RWPE1 (cell line): ENCODE measurements around the gene HSD3B7.
"Not testable (repeated sequence)": the region's sequence is repeated elsewhere in the genome, so short reads cannot be mapped to it uniquely, and the experiment has no call there.

ENCODE experiments used
- CTCF ChIA-PET: fragments of 350-600 bp; sonication (Branson Sonifier 250); formaldehyde crosslinking; extraction: SDS; loops from one replicate; lab custom pipeline; 2021; lab: Yijun Ruan, JAX
- POLR2A ChIA-PET: fragments of 400-600 bp; formaldehyde crosslinking; extraction: SDS; loops from one replicate; lab custom pipeline; 2020; ENCODE audit warnings: antibody characterized with exemption; ENCODE audit not compliant: low non-redundant PET; lab: Yijun Ruan, JAX
- DNase-seq: peaks from one replicate; pipeline ENCODE4 v3.0.0; 2012; ENCODE audit warnings: low spot score
- H3K27ac ChIP-seq: fragments of 450-650 bp; 2 replicates; pipeline ENCODE4 v1.5.1; 2017
- CTCF ChIP-seq: fragments of 450-650 bp; conservative IDR thresholded peaks from 2 replicates; pipeline ENCODE4 v1.5.1; 2017; ENCODE audit warnings: low read depth, mild to moderate bottlenecking

Gene HSD3B7

GRCh38 chr16:31010585-31011325 lies 25.7 kb downstream of the HSD3B7 start, which contains the start of gene STX1B:
Gene STX1B (minus strand): TSS chr16:31010638. CDS start chr16:31010396, 242 bp downstream.
- no peak within 1 kb of the TSS for H3K27ac ChIP-seq
- ChIA-PET CTCF (no interaction called here), POLR2A (no interaction called here)
- DNase-seq = no peak
- no peak for TF ChIP-seq CTCF

- POLR2A ChIA-PET, H3K27ac ChIP-seq, DNase-seq: not testable (repeated sequence)
- CTCF ChIA-PET = interaction anchor here (0.6 kb wide), 1 partner anchor 294 kb away, joined by 8 read pairs; no protein-coding TSS in a partner anchor
These were observed 26.8 kb downstream of the HSD3B7 start for GRCh38 chr16:31011815-31012214.

DNA sequence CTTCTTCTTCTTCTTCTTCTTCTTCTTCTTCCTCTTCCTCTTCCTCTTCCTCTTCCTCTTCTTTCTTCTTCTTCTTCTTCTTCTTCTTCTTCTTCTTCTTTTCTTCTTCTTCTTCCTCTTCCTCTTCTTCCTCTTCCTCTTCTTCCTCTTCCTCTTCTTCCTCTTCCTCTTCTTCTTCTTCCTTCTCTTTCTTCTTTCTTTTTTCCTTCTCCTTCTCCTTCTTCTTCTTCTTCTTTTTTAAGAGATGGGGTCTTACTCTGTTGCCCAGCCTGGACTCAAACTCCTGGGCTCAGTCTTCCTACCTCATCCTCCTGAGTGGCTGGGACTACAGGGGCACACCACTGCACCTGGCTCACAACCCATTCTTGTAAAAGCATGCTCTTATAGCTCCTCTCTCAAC lies 28.3 kb downstream of the HSD3B7 start:
- CTCF ChIA-PET = interaction anchor here (0.5 kb wide), 1 partner anchor 412 kb away, joined by 4 read pairs; no protein-coding TSS in a partner anchor
- DNase-seq, H3K27ac ChIP-seq, POLR2A ChIA-PET: not testable (repeated sequence)

GRCh38 chr16:31016018-31016417 lies 31.0 kb downstream of the HSD3B7 start:
- CTCF ChIA-PET = interaction anchor here (0.7 to 0.8 kb wide), 2 partner anchors 31 to 202 kb away, joined by 3 read pairs; partner anchors contain the start of gene HSD3B7

DNA sequence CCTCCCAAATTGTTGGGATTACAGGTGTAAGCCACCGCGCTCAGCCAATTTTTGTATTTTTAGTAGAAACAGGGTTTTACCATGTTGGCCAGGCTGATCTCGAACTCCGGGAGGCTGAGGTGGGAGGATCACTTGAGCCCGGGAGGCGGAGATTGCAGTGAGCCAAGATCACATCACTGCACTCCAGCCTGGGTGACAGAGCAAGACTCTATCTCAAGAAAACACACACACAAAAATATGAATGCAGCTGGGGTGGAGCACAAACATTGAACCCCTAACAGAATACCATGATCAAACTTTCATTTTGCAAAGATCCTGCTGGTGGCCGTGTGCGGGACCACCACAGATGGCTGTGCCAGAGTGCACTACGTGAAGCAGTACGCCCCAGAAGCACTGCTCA lies 32.7 kb downstream of the HSD3B7 start:
- CTCF ChIA-PET, DNase-seq, POLR2A ChIA-PET, H3K27ac ChIP-seq: not testable (repeated sequence)

More at GRCh38 chr16:31016018-31016417, 31.0 kb downstream of the HSD3B7 start:
- no peak for DNase-seq
- POLR2A ChIA-PET = no interaction called here
- H3K27ac ChIP-seq = no peak overlapping the region
- TF ChIP-seq CTCF = no peak

DNA sequence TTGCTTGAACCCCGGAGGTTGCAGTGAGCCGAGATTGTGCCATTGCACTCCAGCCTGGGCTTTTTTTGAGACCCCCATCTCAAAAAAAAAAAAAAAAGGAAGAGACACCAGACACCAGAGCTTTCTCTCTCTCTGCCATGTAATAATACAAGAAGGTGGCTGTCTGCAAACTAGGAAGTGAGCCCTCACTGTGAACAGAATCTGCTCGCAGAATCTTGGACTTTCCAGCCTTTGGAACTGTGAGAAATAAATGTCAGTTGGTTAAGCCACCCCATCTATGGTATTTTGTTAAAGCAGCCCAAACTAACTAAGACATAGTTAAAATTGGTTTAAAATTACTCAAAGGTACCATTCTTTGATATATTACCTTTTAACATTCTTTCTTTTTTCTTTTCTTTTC lies 35.5 kb downstream of the HSD3B7 start:
- TF ChIP-seq CTCF = no peak
- no peak for DNase-seq
- no peak overlapping the region for H3K27ac ChIP-seq
- CTCF ChIA-PET = no interaction called here
- POLR2A ChIA-PET = no interaction called here

DNA sequence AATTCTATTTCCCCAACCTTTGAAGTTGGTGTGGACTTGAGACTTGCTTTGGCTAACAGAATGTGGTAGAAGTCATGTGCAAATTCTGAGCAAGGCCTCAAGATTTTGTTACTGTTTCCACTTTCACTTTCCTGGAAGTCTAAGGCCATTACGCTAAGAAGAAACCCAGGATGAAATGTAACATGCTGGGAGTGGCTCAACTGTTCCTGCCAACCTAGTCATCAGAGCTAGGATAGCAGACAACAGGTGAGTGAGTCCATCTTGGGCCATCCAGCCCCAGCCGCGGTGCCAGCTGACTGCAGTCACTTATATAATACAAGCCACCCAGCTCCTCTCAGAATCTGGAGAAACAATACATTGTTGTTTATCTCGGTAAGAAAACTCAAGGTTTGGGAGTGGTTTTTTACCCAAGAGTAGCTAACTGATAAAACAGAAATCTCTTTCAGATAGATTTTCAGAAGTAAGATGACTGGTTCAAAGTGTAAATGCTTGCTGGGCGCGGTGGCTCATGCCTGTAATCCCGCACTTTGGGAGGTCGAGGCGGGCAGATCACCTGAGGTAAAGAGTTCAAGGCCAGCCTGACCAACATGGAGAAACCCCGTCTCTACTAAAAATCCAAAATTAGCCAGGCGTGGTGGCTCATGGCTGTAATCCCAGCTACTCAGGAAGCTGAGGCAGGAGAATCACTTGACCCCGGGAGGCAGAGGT lies 37.7 kb downstream of the HSD3B7 start:
- H3K27ac ChIP-seq = no peak overlapping the region
- TF ChIP-seq CTCF = no peak
- POLR2A ChIA-PET = no interaction called here
- CTCF ChIA-PET = no interaction called here
- DNase-seq = no peak

DNA sequence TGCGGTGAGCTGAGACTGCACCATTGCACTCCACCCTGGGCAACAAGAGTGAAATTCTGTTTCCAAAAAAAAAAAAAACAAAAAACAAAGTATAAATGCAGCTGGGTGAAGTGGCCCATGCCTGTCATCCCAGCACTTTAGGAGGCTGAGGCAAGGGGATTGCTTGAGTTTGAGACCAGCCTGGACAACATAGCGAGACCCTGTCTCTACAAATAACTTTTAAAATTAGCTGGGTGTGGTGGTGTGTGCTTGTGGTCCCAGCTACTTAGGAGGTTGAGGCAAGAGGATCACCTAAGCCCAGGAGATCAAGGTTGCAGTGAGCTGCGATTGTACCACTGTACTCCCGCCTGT lies 38.2 kb downstream of the HSD3B7 start:
- TF ChIP-seq CTCF = no peak
- CTCF ChIA-PET = interaction anchor here (0.6 kb wide), 1 partner anchor 164 kb away, joined by 5 read pairs; no protein-coding TSS in a partner anchor
- POLR2A ChIA-PET = no interaction called here
- H3K27ac ChIP-seq = no peak overlapping the region
- no peak for DNase-seq
